Activated CD8-positive, alpha-beta memory T cell treated with anti-CD3 and anti-CD28 coated beads for 24 hours (primary cell): Measurements from ENCODE around the gene COL5A1.

Experiments
- DNase-seq: peaks from one replicate; pipeline ENCODE4 v3.0.0-alpha.2; 2020

Gene COL5A1

DNA sequence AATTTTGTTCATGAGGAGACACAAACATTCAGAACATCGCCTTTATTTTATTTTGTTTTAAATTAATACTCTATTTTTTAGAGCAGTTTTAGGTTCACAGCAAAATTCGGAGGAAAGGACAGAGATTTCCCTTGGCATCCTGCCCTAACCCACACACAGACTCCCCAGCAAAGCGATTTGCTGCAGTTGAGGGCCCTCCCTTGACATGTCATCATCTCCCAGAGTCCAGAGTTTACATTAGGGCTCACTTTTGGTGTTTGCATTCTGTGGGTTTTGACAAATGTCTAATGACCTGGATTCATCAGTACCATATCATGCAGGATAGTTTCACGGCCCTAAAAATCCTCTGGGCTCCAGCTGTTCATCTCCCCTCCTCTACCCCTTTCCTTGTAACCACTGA is 33.6 kb upstream of the COL5A1 start:
- DNase-seq = no peak

DNA sequence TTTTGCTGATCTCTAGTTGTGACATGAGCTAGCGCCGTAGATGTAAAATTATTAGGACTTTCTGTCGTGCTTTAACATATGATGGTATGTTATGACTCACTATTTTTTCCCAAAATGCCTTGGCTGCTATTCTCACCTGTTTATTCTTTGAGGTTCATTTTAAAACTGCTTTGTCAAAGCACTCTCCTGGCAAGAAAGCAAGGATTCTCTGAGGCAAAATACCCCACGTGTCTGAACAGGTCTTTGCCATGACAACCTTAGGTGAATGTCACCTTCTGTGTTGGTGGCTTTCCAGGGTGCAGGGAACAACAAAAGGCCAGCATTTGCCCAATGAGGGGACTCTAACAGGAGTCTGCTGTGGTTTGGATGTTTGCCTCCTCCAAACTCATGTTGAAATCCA is 30.6 kb upstream of the COL5A1 start:
- DNase-seq = no peak

DNA sequence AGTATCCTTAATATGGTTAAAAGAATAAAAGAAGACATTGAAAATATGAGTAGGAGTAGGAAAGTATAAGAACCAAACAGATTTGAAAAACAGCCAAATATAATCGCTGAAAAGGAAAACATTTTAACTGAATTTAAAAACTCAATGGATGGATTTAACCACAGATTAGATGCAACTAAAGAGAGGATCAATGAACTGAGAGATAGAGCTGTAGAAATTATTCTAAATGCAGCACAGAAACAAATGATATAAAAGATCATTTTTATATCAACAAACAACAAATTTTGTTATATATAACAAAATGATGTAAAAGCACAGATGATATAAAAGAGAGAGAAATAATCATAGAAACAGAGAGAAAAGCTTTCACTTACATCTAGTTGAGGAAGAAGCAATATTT is 29.3 kb upstream of the COL5A1 start:
- no peak for DNase-seq

DNA sequence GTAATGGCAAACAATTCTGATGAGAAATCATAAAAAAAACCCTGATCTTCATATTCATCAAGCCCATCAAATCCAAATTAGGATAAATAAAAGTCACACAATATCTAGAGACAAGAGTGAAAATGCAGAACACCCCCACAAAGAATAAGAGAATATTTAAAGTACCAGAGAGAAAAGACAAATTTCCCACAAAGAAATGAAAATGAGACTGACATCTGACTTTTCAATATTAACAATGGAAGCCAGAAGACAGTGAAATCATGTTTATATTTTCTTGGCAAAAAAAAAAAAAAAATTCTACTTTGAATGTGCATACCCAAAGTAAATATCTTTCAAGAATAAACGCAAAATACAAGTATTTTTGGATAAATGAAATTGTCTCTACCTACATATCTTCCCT is 28.9 kb upstream of the COL5A1 start:
- DNase-seq = no peak

DNA sequence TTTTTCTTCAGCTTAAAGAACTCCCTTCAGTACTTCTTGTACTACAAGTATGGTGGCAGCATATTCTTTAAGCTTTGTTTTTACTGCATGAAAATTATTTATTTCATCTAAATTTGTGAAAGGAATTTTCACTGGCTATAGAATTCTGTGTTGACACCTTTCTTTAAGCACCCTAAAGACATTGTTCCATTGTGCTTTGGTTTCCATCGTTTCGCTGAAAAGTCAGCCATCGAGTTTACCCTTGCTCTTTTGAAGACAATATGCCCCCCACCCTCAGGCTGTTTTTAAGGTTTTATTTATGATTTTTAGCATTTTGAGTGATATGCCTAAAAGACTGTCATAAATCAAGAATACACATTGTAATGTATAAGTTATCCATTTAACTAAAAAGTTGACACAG is 27.3 kb upstream of the COL5A1 start:
- DNase-seq = no peak

DNA sequence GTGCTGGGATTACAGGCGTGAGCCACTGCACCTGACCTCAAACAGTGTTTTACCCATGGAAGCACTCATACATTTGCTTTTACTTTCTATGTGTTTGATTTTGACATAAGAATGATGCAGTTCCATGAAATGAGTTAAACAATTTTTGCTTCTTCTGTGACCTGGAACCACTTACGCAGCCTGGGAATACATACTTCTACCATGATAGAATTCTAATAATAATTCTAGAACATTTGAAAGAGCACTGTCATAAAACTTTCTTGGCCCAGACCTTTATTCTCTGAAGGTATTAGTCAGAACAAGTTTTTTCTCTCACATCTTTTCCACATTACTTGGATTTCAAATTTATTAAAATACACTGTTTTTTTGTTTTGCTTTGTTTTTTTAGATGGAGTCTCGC is 25.3 kb upstream of the COL5A1 start:
- DNase-seq = no peak

DNA sequence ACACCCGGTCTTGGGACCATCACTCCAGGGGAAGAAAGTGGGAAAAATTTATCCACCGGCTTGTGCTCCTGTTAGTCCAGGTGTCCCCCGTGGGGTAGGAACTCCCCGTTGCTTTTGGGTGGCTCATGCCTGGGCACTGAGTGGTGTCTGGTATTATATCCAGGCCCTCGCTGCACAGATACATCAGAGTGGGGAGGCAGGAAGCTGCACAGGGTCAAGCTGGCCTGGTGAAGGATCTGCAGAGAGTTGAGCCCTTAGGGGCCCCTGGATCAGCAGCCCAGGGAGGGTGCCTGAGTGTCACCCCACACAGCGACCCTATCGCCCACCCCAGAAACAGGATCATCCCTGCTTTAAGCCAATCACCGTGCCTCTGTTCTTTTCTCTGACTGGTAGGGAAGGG is 24.4 kb upstream of the COL5A1 start:
- DNase-seq = no peak

DNA sequence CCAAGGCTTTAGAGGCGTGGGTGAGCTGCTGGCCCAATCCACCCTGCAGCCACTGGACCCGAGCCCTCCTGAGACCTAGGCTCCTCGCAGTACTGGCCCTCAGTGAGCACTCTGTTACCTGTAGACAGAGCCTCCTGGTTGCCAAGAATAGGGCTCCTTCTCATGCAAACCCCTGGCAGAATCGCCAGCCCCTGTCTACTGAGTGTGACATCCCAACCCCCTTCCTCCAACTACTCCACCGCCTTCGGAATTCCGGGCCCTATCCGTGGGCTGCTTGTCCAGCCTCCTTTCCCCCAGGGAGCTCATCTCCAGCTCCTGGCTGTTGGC is 23.8 kb upstream of the COL5A1 start:
- DNase-seq = no peak

DNA sequence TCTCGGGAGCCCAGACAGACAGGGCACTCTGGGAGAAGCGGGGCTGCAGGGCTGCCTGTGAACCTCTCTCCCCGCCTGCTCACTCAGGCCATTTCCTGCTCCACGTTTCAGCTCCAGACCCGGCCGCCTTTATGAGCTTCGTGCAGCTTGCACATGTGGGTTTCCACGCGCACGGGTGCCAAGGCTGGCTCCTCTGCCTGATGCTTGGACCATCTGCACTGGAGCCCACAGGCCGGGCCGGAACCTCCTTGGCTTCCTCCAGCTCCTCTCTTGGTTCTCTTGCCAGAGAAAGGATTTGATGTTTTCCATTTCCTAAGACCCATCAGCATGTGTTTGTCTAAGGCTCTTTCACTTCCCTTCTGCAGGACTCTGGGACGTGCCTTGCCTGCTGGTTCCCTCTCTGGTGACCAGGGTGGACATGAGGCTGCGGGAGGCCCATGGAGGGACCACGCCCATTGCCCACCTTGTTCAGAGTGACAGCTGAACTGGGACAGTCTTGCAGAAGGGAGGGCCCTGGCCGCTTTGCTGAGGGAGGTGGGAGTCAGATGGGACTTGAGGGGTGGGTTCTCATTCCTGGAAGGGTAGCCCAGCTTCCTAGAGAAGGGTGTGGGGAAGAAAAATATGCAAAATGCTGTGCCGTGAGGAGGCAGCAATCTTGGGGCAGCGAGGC is 23.3 kb upstream of the COL5A1 start:
- no peak for DNase-seq

DNA sequence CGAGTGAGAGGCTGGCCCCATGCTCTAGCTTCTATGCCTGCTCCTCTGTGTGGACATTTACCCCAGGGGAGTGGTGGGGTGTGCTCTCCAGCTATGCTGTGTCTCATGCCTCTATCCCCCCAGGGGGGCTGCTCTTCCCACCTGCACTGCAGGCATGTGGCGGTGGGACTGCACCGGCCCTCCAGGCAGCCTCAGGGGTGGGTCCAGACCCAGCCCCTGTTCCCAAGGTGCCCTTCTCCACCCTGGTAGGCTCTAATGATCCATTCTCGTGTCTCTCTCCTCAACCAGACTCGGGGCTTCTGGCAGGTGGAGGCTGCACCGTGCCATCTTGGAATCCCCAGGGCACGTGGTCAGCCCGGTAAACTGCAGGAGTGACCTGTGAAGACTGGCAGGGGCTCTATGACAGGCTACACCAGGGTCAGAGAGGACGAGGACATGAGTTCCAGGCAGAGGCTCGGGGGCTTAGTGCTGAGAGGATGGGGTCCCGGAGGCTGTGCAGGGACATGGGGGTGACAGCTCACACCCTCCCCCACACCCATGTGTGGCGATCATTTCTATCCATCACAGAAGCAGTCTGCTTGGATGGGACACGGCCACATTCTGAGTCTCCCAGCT is 22.7 kb upstream of the COL5A1 start:
- no peak for DNase-seq

DNA sequence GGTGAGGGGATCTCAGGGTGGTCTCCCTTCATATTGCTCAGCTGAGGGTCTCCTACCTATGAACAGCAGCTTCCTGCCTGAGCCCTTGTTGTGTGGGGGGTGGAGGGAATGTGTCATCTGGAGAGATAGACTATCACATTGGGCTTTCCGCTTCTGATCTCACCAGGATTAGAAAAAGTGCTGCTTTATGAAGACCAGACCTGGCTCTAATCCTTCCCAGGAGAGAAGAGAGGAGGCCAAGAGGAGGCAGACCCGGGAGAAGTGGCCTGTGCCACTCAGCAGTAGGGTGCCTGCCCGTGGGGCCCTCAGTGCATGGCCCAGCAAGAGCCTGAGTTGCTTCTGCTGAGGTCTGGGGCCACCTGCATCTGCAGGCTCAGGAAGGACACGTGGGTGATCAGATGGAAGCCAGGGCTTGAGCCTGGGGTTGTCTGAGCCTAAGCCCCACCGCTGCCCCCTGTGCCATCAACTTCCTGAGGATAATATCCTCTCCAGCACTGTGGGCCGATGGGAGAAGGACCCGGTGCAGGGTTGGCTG is 22.1 kb upstream of the COL5A1 start:
- DNase-seq = no peak

DNA sequence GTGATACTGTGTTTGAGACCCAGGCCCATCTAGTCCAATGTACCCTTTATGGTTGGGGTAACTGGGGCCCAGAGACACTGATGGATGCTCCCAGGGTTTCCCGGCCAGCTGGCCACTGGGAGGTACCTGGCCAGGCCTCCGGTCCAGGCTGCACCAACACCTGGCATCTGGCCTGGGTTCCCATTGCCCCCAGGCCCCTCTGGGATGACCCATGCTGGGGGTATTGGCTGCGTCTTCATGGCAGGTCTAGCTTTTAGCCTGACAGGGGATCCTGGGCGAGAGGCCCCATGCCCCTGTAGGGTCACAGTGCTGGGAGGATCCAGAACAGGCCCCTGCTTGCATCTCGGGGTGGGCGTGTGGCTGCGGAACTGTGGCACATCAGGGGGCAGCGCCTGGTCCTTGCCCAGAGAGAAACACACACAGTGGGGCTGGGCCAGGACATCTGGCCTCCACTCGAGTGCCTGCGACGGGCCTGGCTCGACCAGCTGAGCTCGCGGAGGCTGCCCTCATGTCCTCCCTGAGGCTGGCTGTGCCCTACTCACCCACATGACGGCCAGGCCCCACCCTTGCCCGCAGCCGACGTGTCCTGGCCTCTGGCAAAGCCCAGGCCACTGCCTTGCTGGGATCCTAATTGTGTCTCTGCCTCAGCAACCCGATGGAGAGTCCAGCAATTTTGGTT is 21.5 kb upstream of the COL5A1 start:
- no peak for DNase-seq

DNA sequence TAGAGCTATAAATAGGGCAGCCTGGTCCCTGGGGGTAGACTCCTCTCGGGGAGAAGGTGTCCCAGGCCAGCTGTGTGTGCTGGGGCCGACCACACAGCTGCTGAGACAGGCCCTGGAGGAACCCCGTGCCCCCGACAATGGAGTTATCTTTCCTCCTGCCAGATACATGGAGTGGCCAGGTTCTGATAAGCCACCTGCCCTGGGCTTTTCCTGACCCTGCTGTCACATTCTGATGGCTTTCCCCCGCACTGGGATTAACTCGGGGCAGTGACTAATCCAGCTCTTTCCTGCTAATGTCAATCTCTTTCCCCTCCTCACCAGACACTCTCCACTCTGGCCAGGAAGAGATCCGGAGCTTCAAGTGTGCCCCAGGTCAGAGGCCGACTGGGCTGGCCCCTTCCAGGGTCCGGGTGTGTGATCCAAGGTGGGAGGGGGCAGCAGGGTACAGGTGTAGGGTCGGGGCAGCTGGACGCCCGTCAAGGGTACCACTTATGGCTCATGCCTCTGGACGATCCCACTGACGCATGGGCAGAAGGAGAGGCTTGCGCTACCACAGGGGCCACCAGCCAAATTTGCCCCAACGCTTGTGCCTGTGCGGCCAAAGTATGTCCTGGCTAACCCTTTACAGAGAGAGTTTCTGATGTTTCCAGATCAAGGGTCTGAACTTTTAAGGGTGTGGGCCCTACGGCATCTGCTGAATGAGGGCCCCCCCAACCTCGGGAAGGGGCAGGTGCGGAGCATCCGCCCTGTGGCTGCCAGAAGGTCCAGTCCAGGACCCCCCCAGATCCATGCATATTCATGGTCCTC is 20.6 kb upstream of the COL5A1 start:
- DNase-seq = no peak

DNA sequence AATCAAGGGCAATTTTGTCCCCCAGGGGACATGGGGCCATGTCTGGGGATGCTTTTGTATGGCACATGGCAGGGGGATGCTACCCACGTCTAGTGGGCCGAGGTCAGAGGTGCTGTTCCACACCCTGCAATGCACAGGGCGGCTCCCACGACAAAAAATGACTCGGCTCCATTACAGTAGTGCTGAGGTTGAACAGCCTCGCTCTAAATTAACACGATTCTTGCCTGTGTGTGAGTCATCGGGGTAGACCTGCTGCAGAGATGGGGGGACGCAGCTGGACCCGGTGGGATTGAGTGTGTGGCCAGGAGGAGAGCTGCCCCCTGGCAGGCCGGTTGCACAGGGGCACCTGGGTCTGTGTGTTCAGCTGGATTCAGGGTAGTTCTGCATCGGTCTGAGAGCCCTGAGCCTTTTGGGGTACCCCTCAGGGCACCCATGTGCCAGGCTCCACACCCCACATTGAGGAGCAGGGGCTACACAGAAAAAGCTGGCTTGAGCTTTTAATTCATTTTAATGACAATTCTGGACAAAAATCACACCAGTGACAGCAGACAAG is 20.0 kb upstream of the COL5A1 start:
- DNase-seq = no peak

DNA sequence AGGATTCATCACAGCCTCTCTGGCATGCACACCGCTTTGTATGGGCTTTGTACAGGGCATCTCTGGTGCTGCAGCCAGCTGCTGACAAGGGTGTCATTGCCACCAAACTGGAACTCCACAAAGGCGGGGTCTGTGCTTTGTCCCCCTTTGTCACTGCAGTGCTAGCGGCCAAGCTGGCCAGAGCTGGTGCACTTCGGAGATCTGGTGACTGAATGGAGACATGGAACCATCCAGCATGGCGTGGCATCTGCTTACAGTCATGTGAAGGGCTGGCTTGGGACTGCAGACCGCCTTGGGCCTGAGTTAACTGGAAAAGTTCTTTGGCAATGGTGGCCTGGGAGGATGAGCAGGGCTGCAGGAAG is 18.7 kb upstream of the COL5A1 start:
- no peak for DNase-seq

DNA sequence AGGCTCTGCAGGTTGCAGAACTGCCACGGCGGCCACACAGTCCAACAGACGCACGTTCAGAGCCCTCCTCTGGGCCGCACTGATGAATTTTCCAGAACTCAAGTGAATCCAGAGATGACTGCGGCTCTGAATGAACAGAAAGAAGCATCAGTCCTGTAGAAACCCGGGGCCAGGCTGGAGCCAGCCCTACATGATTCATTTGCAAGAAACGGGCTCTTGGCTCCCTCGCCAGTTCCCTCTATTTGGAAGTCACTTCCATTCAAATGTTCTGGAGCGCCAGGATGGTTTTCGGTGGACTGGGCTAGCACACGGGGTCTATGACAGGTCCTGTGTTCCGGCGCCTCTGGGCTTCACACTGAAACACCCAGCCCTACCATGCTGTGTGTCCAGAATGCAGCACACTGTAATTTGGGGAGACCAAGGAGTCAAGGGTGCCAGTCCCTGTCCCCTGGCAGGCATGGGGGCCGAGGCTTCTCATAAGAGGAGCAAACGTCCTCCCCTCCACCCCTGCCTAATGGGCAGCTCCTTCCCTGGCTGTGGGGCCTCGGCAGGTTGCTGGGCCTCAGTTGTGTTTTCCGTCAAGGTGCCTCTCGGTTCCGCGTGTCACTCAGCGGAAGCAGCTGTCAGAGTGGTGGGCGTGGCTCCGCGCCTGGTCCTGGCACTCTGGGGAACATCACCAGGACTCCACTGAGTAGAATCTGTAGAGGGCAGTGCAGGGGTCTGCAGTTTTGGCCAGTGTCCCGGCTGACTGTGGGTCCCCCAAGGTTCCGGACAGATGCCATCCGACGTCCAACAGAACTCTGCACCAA is 18.1 kb upstream of the COL5A1 start:
- no peak for DNase-seq

DNA sequence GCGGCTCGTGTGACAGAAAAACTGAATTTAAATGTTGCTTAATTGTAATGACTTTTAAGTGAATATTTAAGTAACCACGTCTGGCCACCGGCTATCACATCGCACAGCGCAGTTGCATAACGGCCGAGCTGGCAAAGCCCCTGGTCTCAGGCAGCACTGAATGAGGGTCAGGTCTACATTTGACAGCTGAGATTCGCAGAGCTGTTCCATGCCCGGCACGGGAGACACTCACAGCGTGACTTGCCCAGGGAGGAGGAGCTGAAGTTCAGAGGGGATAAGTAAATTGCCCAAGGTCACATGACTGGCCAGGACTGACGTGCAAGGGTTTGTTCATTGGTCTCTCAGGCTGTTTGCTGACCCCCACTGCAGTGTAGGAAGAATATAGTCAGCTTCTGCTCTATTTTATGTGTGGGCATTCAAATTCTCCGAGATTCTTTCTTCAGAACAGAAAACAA is 17.4 kb upstream of the COL5A1 start:
- no peak for DNase-seq

DNA sequence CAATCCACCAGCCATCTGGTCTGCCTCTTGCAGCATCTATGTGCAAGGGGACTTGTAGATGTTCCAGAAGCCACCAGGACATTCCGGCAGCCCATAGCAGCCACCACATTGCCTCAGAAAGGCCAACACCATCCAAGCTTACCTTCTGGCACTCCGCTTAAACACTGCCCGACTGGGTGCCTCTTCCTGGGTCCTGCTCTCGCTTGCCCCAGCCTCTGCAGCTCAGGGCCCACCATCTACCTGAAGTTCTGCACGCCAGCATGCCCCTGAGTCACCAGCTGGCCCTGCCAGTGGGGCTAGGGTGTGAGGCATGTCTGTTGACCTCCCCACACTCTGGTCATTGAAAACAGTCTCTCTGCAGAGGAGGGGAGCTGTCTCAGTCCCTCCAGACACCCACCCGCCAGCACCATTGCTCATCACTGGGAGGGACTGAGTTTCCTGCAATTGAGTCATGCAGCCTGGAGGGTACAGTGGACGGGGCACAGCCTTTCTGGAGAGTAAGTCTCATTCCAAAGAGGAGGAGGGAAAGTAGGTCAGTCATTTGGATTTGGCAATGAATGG is 16.9 kb upstream of the COL5A1 start:
- no peak for DNase-seq

DNA sequence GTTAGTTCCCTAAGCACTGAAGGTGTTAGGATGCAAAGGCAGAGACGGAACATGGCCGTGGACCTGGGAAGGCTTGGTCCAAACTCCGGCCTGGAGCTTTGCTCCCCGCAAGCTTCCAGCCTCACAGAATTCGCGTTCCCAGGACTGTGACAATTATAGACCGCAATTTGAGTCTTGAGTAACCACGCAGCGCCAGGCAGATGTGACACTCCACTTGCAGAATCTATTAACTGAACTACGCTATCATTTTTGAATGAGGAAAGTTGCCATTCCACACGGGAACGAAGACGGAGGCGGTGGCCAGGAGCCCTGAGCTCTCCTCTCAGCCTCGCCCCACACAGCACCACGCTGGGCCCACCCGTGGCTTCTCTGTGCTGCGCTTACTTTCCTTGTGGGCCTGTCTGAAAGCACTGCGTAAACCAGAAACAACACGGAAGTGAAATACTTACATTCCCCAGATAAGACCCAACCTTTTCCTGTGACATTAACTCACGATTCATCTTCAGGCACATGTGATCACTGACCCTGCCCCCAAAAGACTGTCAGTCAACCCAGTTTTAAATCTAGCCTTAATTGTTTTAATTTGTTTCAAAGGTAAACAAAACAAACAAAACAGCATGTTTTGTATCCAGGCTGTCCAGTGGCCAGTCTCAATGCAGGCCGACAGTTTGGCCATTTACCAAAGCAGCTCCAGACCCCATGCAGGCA is 16.1 kb upstream of the COL5A1 start:
- DNase-seq = no peak

DNA sequence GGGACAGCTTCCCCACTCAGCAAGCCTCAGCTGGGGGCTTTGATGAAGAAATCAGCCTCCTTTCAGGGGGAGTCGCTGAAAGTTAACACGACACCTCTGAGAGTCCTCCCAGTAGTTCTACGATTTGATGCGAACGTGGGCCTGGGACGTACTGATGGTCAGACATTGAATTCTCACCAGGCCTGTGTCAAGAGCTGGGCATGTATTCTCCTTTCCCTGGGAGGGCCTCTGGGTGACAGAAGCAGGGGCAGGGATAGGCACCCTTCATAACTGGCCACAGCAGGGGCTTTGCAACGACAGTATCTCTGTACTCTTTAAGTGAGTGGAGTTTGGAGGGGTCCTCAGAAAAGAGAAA is 15.6 kb upstream of the COL5A1 start:
- DNase-seq = no peak
